ENCODE data around the gene LMCD1.

LMCD1 gene

GRCh38 chr3:8581806-8582445 lies 80.3 kb downstream of the LMCD1 start:
- no peak overlapping the region for H3K9ac ChIP-seq (ENCODE audit: low read depth, low read length, poor library complexity, severe bottlenecking)
- H2AFZ ChIP-seq (ENCODE audit: low read length), result no peak overlapping the region

GRCh38 chr3:8584661-8585060 lies 83.0 kb downstream of the LMCD1 start:
- H3K4me3 ChIP-seq (ENCODE audit: low read length, poor library complexity, severe bottlenecking), result no peak overlapping the region
- H3K79me2 ChIP-seq (ENCODE audit: insufficient read depth, low read length), result no peaks in the 10 kb centered on the region
- no peaks in the 10 kb centered on the region for H3K9me3 ChIP-seq (ENCODE audit: insufficient read depth, low read depth, low read length)
- no peaks in the 10 kb centered on the region for H3K4me1 ChIP-seq (ENCODE audit: insufficient read depth, low read length, poor library complexity, severe bottlenecking)
- H3K9me2 ChIP-seq (replicated peaks; ENCODE audit: low read depth, low read length), result 0 out of 2 replicates have a peak, but pooled peaks cover 3% of the 10 kb centered on the region
- no peaks in the 10 kb centered on the region for H3F3A ChIP-seq (ENCODE audit: low read depth)
- no peaks in the 10 kb centered on the region for H4K20me1 ChIP-seq (ENCODE audit: insufficient read depth, low read length, poor library complexity, severe bottlenecking)
- TF ChIP-seq EZH2phosphoT487 (IDR thresholded peaks at IDR 0.05; ENCODE audit: borderline replicate concordance) (no peak), CTCF (conservative IDR thresholded peaks at IDR 0.05; ENCODE audit: low read length) (no peak)
- H3K36me3 ChIP-seq (ENCODE audit: insufficient read depth, low read length), result no peaks in the 10 kb centered on the region
- no peaks in the 10 kb centered on the region for H3K27me3 ChIP-seq (ENCODE audit: insufficient read depth, low read length, poor library complexity, severe bottlenecking)
- H3K9ac ChIP-seq (ENCODE audit: low read depth, low read length, poor library complexity, severe bottlenecking), result no peak overlapping the region
- no peak overlapping the region for H2AFZ ChIP-seq (ENCODE audit: low read length)
- H3K4me2 ChIP-seq (ENCODE audit: low read depth, low read length, poor library complexity, severe bottlenecking), result no peak overlapping the region

More at GRCh38 chr3:8581806-8582445, 80.3 kb downstream of the LMCD1 start:
- Histone ChIP-seq H3K4me1 (ENCODE audit: insufficient read depth, low read length, poor library complexity, severe bottlenecking) (no peaks in the 10 kb centered on the region), H3F3A (ENCODE audit: low read depth) (no peaks in the 10 kb centered on the region), H3K79me2 (ENCODE audit: insufficient read depth, low read length) (no peaks in the 10 kb centered on the region), H3K27me3 (ENCODE audit: insufficient read depth, low read length, poor library complexity, severe bottlenecking) (no peaks in the 10 kb centered on the region), H3K4me2 (ENCODE audit: low read depth, low read length, poor library complexity, severe bottlenecking) (no peak overlapping the region), H4K20me1 (ENCODE audit: insufficient read depth, low read length, poor library complexity, severe bottlenecking) (no peaks in the 10 kb centered on the region), H3K36me3 (ENCODE audit: insufficient read depth, low read length) (no peaks in the 10 kb centered on the region), H3K4me3 (ENCODE audit: low read length, poor library complexity, severe bottlenecking) (no peak overlapping the region), H3K9me3 (ENCODE audit: insufficient read depth, low read depth, low read length) (no peaks in the 10 kb centered on the region), H3K9me2 (replicated peaks; ENCODE audit: low read depth, low read length) (0 out of 2 replicates have a peak, but pooled peaks cover 3% of the 10 kb centered on the region)
- TF ChIP-seq CTCF (conservative IDR thresholded peaks at IDR 0.05; ENCODE audit: low read length) (no peak), EZH2phosphoT487 (IDR thresholded peaks at IDR 0.05; ENCODE audit: borderline replicate concordance) (no peak)

DNA sequence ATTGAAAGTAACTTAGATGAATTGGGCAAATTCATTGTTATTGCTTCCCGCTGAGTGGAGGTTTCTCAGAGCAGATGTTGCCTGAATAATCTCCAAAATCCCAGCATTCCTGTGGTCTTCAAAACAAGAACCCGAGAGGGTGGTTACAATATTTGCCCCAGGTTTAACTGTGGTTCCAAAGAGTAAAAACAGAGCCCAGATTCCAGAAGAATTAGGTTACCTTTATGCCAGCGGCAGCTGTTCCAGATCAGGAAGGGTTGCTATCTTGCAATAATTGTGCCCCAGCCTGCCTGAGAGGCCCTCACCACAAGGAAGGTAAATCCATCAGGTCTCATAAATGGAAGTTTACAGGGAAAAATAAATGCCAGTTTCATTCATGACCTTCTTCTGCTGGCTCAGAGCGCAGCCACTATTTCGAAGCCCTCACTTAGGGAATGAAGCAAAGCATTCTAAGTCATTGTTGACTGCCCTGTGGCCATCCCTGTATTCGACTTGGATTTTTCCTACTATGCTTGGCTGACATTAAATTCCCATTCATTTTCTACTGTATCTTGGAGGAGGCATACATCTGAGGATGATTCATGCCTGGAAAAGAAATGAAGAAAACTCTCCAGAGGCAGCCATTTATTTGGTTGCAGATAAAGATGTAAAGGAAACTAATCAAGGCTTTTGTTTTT lies 88.4 kb downstream of the LMCD1 start:
- 0 out of 2 replicates have a peak, but pooled peaks cover 3% of the 10 kb centered on the region for H3K9me2 ChIP-seq (replicated peaks; ENCODE audit: low read depth, low read length)
- no peaks in the 10 kb centered on the region for H3K9me3 ChIP-seq (ENCODE audit: insufficient read depth, low read depth, low read length)
- no peaks in the 10 kb centered on the region for H4K20me1 ChIP-seq (ENCODE audit: insufficient read depth, low read length, poor library complexity, severe bottlenecking)
- no peak overlapping the region for H3K9ac ChIP-seq (ENCODE audit: low read depth, low read length, poor library complexity, severe bottlenecking)
- no peaks in the 10 kb centered on the region for H3K4me1 ChIP-seq (ENCODE audit: insufficient read depth, low read length, poor library complexity, severe bottlenecking)
- H3K4me2 ChIP-seq (ENCODE audit: low read depth, low read length, poor library complexity, severe bottlenecking), result no peak overlapping the region
- H3F3A ChIP-seq (ENCODE audit: low read depth), result no peaks in the 10 kb centered on the region
- TF ChIP-seq CTCF (conservative IDR thresholded peaks at IDR 0.05; ENCODE audit: low read length) (no peak), EZH2phosphoT487 (IDR thresholded peaks at IDR 0.05; ENCODE audit: borderline replicate concordance) (no peak)
- H3K79me2 ChIP-seq (ENCODE audit: insufficient read depth, low read length), result no peaks in the 10 kb centered on the region
- no peaks in the 10 kb centered on the region for H3K36me3 ChIP-seq (ENCODE audit: insufficient read depth, low read length)
- no peaks in the 10 kb centered on the region for H3K27me3 ChIP-seq (ENCODE audit: insufficient read depth, low read length, poor library complexity, severe bottlenecking)
- no peak overlapping the region for H3K4me3 ChIP-seq (ENCODE audit: low read length, poor library complexity, severe bottlenecking)
- no peak overlapping the region for H2AFZ ChIP-seq (ENCODE audit: low read length)

Measured in Loucy (cell line).